Glutamatergic neuron (in vitro differentiated cells): ENCODE measurements around the gene KRT71. TPM values are rescaled to one million over a fixed set of nuclear protein-coding genes. Genes with fewer than 3 reads are reported as not detected.

Source experiments
- DNase-seq: peaks from one replicate; pipeline ENCODE4 v3.0.0; 2022
- H3K27ac Mint-ChIP-seq: one replicate; pipeline ENCODE4 v1.8.0; 2020; ENCODE audit warnings: mild to moderate bottlenecking, mixed read lengths, inconsistent platforms; ENCODE audit not compliant: unreplicated experiment
- H3K27me3 Mint-ChIP-seq: one replicate; pipeline ENCODE4 v1.8.0; 2020; ENCODE audit warnings: mild to moderate bottlenecking, moderate library complexity, mixed read lengths, inconsistent platforms; ENCODE audit not compliant: unreplicated experiment
- H3K36me3 Mint-ChIP-seq: one replicate; pipeline ENCODE4 v1.8.0; 2020; ENCODE audit warnings: mild to moderate bottlenecking, mixed read lengths, inconsistent platforms; ENCODE audit not compliant: unreplicated experiment
- H3K4me1 Mint-ChIP-seq: one replicate; pipeline ENCODE4 v1.8.0; 2020; ENCODE audit warnings: mild to moderate bottlenecking, low read depth, mixed read lengths, inconsistent platforms; ENCODE audit not compliant: unreplicated experiment
- H3K4me3 Mint-ChIP-seq: one replicate; pipeline ENCODE4 v1.8.0; 2020; ENCODE audit warnings: mild to moderate bottlenecking, mixed read lengths, inconsistent platforms; ENCODE audit not compliant: unreplicated experiment
- H3K9me3 Mint-ChIP-seq: one replicate; pipeline ENCODE4 v1.8.0; 2020; ENCODE audit warnings: mild to moderate bottlenecking, moderate library complexity, mixed read lengths, inconsistent platforms; ENCODE audit not compliant: unreplicated experiment
- CTCF ChIP-seq: fragments of 200-600 bp; sonication (generic); IDR thresholded peaks from one replicate; pipeline ENCODE4 v1.5.0; 2021; ENCODE audit not compliant: partially characterized antibody, unreplicated experiment
- total RNA-seq: library from RNA; stranded (reverse); fragmentation: NEBNext Ultra II Directional; extraction: Animal tissue kit (Norgen Biotek cat#: 25700); gene quantifications from one replicate; pipeline ENCODE4 v1.2.1, GENCODE V29; 2021; ENCODE audit not compliant: unreplicated experiment

Gene KRT71
- total RNA-seq, 1 donor from 2014 or later, result not detected

- H3K4me1 Mint-ChIP-seq, result peaks cover 14% of the 10 kb centered on the region
- no peak overlapping the region for H3K27ac Mint-ChIP-seq
- H3K4me3 Mint-ChIP-seq, result no peak overlapping the region
- H3K9me3 Mint-ChIP-seq, result no peaks in the 10 kb centered on the region
- H3K27me3 Mint-ChIP-seq, result peaks cover 5% of the 10 kb centered on the region
- H3K36me3 Mint-ChIP-seq, result no peaks in the 10 kb centered on the region
- DNase-seq, result no peak
- TF ChIP-seq CTCF, result no peak
These were observed 58.4 kb downstream of the KRT71 start for GRCh38 chr12:52494518-52494917.

- Mint-ChIP-seq H3K4me1 (peaks cover 14% of the 10 kb centered on the region), H3K4me3 (no peak overlapping the region), H3K36me3 (no peaks in the 10 kb centered on the region), H3K27me3 (peaks cover 5% of the 10 kb centered on the region), H3K27ac (no peak overlapping the region), H3K9me3 (no peaks in the 10 kb centered on the region)
- DNase-seq, result no peak
- TF ChIP-seq CTCF, result no peak
These were observed 58.8 kb downstream of the KRT71 start for GRCh38 chr12:52494100-52494499.

Other genes starting within 250 kb of the KRT71 start
- gene KRT83, start 231.7 kb downstream of the KRT71 start, total RNA-seq, result not detected
- gene KRT85, start 185.7 kb downstream of the KRT71 start, total RNA-seq, result not detected
- gene KRT84, start 167.5 kb downstream of the KRT71 start, total RNA-seq, result not detected
- gene KRT82, start 146.8 kb downstream of the KRT71 start, total RNA-seq, result not detected
- gene KRT75, start 118.8 kb downstream of the KRT71 start, total RNA-seq, result not detected
- not detected for gene KRT6B, start 101.0 kb downstream of the KRT71 start, total RNA-seq
- gene KRT6C, start 79.3 kb downstream of the KRT71 start, total RNA-seq, result not detected
- not detected for gene KRT6A, start 59.9 kb downstream of the KRT71 start, total RNA-seq
- not detected for gene KRT5, start 32.8 kb downstream of the KRT71 start, total RNA-seq
- not detected for gene KRT74, start 20.7 kb upstream of the KRT71 start, total RNA-seq
- gene KRT72, start 48.3 kb upstream of the KRT71 start, total RNA-seq, result not detected
- gene KRT73, start 65.4 kb upstream of the KRT71 start, total RNA-seq, result not detected
- gene KRT2, start 99.1 kb upstream of the KRT71 start, total RNA-seq, result not detected
- not detected for gene KRT1, start 127.3 kb upstream of the KRT71 start, total RNA-seq
- not detected for gene KRT77, start 150.4 kb upstream of the KRT71 start, total RNA-seq
- gene KRT76, start 224.2 kb upstream of the KRT71 start, total RNA-seq, result not detected
- gene KRT3, start 243.0 kb upstream of the KRT71 start, total RNA-seq, result not detected